Measurements from ENCODE around the gene TNPO1.

GRCh38 chr5:72831685-72832084, 15.2 kb downstream of the TNPO1 start:
- TF ChIP-seq POLR2A (IDR thresholded peaks at IDR 0.05), result no peak
- TF ChIP-seq CTCF (IDR thresholded peaks at IDR 0.05), result no peak
